HepG2 (cell line): ENCODE results near the gene KLF16. TPM values are rescaled to one million over a fixed set of nuclear protein-coding genes. Genes with fewer than 3 reads are reported as not detected.

ENCODE experiments used
- CBX1 ChIP-seq: IDR thresholded peaks from one replicate; pipeline ENCODE4 v1.6.1; 2016; ENCODE audit warnings: antibody characterized with exemption, low read depth
- CCDC6 ChIP-seq: sonication (generic); formaldehyde crosslinking; IDR thresholded peaks from 2 replicates; pipeline ENCODE4 v1.8.1; 2022; ENCODE audit warnings: mild to moderate bottlenecking, missing genetic modification reagents, moderate library complexity
- CSRNP1 ChIP-seq: sonication (generic); formaldehyde crosslinking; IDR thresholded peaks from 2 replicates; pipeline ENCODE4 v1.8.1; 2023; ENCODE audit warnings: mild to moderate bottlenecking, missing genetic modification reagents
- MAFF ChIP-seq: IDR thresholded peaks from 2 replicates; pipeline ENCODE4 v1.6.1; 2011; ENCODE audit warnings: low read depth, low read length, improper control_type of control experiment
- MIER3 ChIP-seq: IDR thresholded peaks from 2 replicates; pipeline ENCODE4 v1.6.1; 2016; ENCODE audit warnings: missing compliant biosample characterization, borderline replicate concordance
- PAF1 ChIP-seq: IDR thresholded peaks from 2 replicates; pipeline ENCODE4 v1.6.1; 2016; ENCODE audit warnings: missing genetic modification reagents, missing compliant biosample characterization
- RXRA ChIP-seq: sonication (generic); formaldehyde crosslinking; IDR thresholded peaks from 2 replicates; pipeline ENCODE4 v1.5.1; 2020; ENCODE audit warnings: missing genetic modification reagents
- SKI ChIP-seq: fragments of 450-650 bp; IDR thresholded peaks from one replicate; pipeline ENCODE4 v1.6.1; 2018; ENCODE audit warnings: mild to moderate bottlenecking; ENCODE audit not compliant: partially characterized antibody
- SMAD3 ChIP-seq: sonication (generic); formaldehyde crosslinking; IDR thresholded peaks from 2 replicates; pipeline ENCODE4 v1.4.0; 2020; ENCODE audit warnings: missing genetic modification reagents
- SOX5 ChIP-seq: IDR thresholded peaks from 2 replicates; pipeline ENCODE4 v1.6.1; 2016; ENCODE audit warnings: borderline replicate concordance
- TOE1 ChIP-seq: sonication (generic); formaldehyde crosslinking; IDR thresholded peaks from 2 replicates; pipeline ENCODE4 v1.4.0; 2020; ENCODE audit warnings: mild to moderate bottlenecking, missing genetic modification reagents
- ZBTB7A ChIP-seq: sonication (generic); formaldehyde crosslinking; IDR thresholded peaks from 2 replicates; pipeline ENCODE4 v1.8.0; 2022; ENCODE audit warnings: mild to moderate bottlenecking, missing genetic modification reagents
- ZMYM3 ChIP-seq: sonication (generic); formaldehyde crosslinking; IDR thresholded peaks from 2 replicates; pipeline ENCODE4 v1.5.1; 2020; ENCODE audit warnings: mild to moderate bottlenecking, missing genetic modification reagents
- ZNF317 ChIP-seq: sonication (generic); formaldehyde crosslinking; IDR thresholded peaks from 2 replicates; pipeline ENCODE4 v1.5.0; 2020; ENCODE audit warnings: mild to moderate bottlenecking, missing genetic modification reagents
- ZNF382 ChIP-seq: sonication (generic); formaldehyde crosslinking; IDR thresholded peaks from 2 replicates; pipeline ENCODE4 v1.5.0; 2020; ENCODE audit warnings: missing genetic modification reagents, mild to moderate bottlenecking, borderline replicate concordance
- ZNF678 ChIP-seq: sonication (generic); formaldehyde crosslinking; IDR thresholded peaks from 2 replicates; pipeline ENCODE4 v1.4.0; 2020; ENCODE audit warnings: mild to moderate bottlenecking, missing genetic modification reagents
- ZNF704 ChIP-seq: sonication (generic); formaldehyde crosslinking; IDR thresholded peaks from 2 replicates; pipeline ENCODE4 v1.8.1; 2023; ENCODE audit warnings: mild to moderate bottlenecking, inconsistent platforms, moderate library complexity, missing genetic modification reagents, borderline replicate concordance
- ZNF841 ChIP-seq: sonication (generic); formaldehyde crosslinking; IDR thresholded peaks from 2 replicates; pipeline ENCODE4 v1.8.1; 2023; ENCODE audit warnings: missing genetic modification reagents, borderline replicate concordance
- polyA plus RNA-seq, 8 experiments: library from polyadenylated mRNA; depleted of rRNA in 3 of 8; stranded (reverse) in 7 of 8; unstranded in 1 of 8; fragments of >200 nt; fragmentation: Illumina TruSeq in 4 of 8; extraction: Trizol in 4 of 8; gene quantifications; 2 replicates each; pipeline versions ENCODE4 v1.2.1 to v1.2.3, GENCODE V29; 2011 to 2016; ENCODE audit warnings: low read depth in 4 of 8, missing spikeins in 1 of 8, mixed read lengths in 1 of 8; ENCODE audit not compliant: insufficient read depth in 1 of 8
- total RNA-seq, 5 experiments: library from RNA; depleted of rRNA; stranded (reverse); fragments of >200 nt; fragmentation: Illumina TruSeq; extraction: Trizol; gene quantifications; 2 replicates each; pipeline ENCODE4 v1.2.3, GENCODE V29; 2016; ENCODE audit warnings: low read depth in 1 of 5
- TF ChIP-seq, protein P1 (sequence below): IDR thresholded peaks from 2 replicates; pipeline ENCODE4 v1.6.1; 2016; ENCODE audit warnings: low read depth, missing genetic modification reagents, missing compliant biosample characterization
- TF ChIP-seq, protein P2 (sequence below): sonication (generic); formaldehyde crosslinking; IDR thresholded peaks from 2 replicates; pipeline ENCODE4 v1.4.0; 2020; ENCODE audit warnings: low read depth, mild to moderate bottlenecking, missing genetic modification reagents

Gene KLF16
- total and polyA plus RNA-seq, 2 of the 13 experiments (the other 11 are each of a cell fraction or from before 2014, with no cell fraction given) = 3.5 to 6.7 TPM

DNA sequence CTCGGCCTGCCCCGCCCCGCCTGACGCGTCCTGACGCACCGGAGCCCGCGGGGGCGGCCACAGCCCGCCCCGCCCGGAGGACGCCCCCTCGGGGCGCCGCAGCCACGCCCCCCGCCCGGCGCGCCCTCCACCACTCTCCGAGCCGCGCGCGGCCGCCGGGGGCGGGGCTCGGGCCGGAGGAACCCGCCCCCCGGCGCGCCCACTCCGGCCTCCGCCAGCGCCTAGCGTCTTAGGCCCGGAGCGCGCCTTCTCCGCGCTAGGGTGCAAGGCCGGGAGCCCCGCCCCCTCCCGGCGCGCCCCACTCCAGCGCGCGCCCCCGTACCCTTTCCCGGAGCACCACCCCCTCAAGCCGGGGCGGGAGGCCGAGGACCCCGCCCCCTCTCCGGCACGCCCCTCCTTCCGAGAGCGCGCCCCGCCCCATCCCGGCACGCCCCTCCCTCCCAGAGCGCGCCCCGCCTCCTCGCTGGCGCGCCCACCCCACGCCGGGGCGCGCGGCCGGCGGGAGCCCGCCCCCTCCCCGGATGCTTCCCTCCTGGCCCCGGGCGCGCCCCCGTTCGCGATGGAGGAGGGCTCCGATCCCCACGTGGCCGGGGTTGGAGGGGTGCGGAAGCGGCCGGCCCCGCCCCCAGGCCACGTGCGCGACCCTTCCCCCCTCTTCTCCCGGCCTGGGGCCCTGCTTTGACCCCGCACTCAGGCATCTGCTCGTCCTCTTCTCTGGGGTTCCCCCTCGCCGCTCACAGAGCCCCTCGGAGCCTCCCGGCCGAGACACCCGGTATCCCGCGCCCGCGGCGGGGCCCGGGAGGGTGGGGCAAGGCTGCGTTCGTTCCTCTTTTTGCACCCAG is 480 bp upstream of the KLF16 start (continued):
- TF ChIP-seq CCDC6 (CRISPR knock-in tag) (no peak; the same call in 1 of the 2 replicates), ZNF317 (peak; percentile 71; the same call in 1 of the 2 replicates), ZNF704 (no peak; the same call in 1 of the 2 replicates), SOX5 (CRISPR knock-in tag) (peak; percentile 28; the same call in 1 of the 2 replicates), ZNF382 (no peak), SKI (peak; percentile 11), CSRNP1 (CRISPR knock-in tag) (no peak), ZNF678 (CRISPR knock-in tag) (no peak), MAFF (no peak), ZMYM3 (CRISPR knock-in tag) (no peak), PAF1 (CRISPR knock-in tag) (no peak), CBX1 (peak; percentile 15), MIER3 (no peak; the same call in 1 of the 2 replicates), ZNF841 (CRISPR knock-in tag) (no peak), ZBTB7A (peak; percentile 89), RXRA (CRISPR knock-in tag) (peak; percentile 48; the same call in 1 of the 2 replicates), TOE1 (CRISPR knock-in tag) (no peak), SMAD3 (CRISPR knock-in tag) (no peak)
- TF ChIP-seq, protein P1, sequence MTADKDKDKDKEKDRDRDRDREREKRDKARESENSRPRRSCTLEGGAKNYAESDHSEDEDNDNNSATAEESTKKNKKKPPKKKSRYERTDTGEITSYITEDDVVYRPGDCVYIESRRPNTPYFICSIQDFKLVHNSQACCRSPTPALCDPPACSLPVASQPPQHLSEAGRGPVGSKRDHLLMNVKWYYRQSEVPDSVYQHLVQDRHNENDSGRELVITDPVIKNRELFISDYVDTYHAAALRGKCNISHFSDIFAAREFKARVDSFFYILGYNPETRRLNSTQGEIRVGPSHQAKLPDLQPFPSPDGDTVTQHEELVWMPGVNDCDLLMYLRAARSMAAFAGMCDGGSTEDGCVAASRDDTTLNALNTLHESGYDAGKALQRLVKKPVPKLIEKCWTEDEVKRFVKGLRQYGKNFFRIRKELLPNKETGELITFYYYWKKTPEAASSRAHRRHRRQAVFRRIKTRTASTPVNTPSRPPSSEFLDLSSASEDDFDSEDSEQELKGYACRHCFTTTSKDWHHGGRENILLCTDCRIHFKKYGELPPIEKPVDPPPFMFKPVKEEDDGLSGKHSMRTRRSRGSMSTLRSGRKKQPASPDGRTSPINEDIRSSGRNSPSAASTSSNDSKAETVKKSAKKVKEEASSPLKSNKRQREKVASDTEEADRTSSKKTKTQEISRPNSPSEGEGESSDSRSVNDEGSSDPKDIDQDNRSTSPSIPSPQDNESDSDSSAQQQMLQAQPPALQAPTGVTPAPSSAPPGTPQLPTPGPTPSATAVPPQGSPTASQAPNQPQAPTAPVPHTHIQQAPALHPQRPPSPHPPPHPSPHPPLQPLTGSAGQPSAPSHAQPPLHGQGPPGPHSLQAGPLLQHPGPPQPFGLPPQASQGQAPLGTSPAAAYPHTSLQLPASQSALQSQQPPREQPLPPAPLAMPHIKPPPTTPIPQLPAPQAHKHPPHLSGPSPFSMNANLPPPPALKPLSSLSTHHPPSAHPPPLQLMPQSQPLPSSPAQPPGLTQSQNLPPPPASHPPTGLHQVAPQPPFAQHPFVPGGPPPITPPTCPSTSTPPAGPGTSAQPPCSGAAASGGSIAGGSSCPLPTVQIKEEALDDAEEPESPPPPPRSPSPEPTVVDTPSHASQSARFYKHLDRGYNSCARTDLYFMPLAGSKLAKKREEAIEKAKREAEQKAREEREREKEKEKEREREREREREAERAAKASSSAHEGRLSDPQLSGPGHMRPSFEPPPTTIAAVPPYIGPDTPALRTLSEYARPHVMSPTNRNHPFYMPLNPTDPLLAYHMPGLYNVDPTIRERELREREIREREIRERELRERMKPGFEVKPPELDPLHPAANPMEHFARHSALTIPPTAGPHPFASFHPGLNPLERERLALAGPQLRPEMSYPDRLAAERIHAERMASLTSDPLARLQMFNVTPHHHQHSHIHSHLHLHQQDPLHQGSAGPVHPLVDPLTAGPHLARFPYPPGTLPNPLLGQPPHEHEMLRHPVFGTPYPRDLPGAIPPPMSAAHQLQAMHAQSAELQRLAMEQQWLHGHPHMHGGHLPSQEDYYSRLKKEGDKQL (CRISPR knock-in tag) = no peak
- TF ChIP-seq, protein P2, sequence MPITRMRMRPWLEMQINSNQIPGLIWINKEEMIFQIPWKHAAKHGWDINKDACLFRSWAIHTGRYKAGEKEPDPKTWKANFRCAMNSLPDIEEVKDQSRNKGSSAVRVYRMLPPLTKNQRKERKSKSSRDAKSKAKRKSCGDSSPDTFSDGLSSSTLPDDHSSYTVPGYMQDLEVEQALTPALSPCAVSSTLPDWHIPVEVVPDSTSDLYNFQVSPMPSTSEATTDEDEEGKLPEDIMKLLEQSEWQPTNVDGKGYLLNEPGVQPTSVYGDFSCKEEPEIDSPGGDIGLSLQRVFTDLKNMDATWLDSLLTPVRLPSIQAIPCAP (CRISPR knock-in tag) = no peak
